ENCODE measurements around the gene RPS10. TPM values are rescaled to one million over a fixed set of nuclear protein-coding genes. Genes with fewer than 3 reads are reported as not detected.

RPS10 gene
- total and polyA plus RNA-seq, 2 of the 8 experiments (the other 6 are each of a cell fraction or from before 2014, with no cell fraction given): 2,408 to 11,142 TPM

DNA sequence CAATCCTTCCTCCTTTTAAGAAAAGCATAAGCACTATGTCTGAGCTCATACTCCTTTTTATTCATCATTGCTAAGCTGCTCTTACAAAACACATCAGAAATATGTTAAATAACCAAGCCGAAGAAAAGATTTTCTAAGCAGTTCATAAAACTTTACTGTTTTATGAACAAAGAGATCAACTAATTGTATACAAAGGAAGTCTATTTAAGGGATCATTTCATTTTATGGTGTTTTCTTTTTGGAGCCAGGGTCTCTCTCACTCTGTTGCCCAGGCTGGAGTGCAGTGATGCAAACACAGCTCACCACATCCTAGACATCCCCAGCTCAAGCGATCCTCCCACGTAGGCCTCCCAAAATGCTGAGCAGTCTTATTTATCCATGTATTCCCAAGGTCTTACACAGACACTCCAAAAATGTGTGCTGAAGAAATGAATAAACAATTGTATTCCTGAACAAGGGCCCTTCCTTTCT, 42.7 kb downstream of the RPS10 start:
- Histone ChIP-seq H3K9me3 (ENCODE audit: insufficient read depth in 2 of 2, low read depth in 1 of 2, low read length in 1 of 2) (no peaks in the 10 kb centered on the region), H3K27ac (ENCODE audit: low read depth, low read length) (no peak overlapping the region), H2BK15ac (ENCODE audit: low read length) (no peak overlapping the region), H3K18ac (ENCODE audit: extremely low read depth, low read length) (no peak overlapping the region), H3K9ac (replicated peaks in 1 of 4; ENCODE audit: extremely low read depth in 1 of 4, low read depth in 3 of 4, low read length in 3 of 4) (no peak overlapping the region), H3K36me3 (ENCODE audit: control insufficient read depth in 2 of 4, insufficient read depth in 4 of 4, low read length in 3 of 4) (no peaks in the 10 kb centered on the region), H4K91ac (replicated peaks; ENCODE audit: insufficient read length, low read length) (no peak overlapping the region), H2BK120ac (replicated peaks; ENCODE audit: low read depth, low read length) (no peak overlapping the region), H4K8ac (ENCODE audit: extremely low read depth, insufficient read depth, low read length) (no peak overlapping the region), H3K27me3 (replicated peaks in 1 of 4; ENCODE audit: control insufficient read depth in 3 of 4, extremely low read depth in 1 of 4, insufficient read depth in 3 of 4, low read length in 3 of 4) (no peaks in the 10 kb centered on the region), H3K56ac (replicated peaks; ENCODE audit: insufficient read length, low read depth, low read length) (no peak overlapping the region), H2AFZ (ENCODE audit: low read length) (no peak overlapping the region), H4K5ac (ENCODE audit: insufficient read length, low read depth, low read length) (no peak overlapping the region), H2BK20ac (ENCODE audit: low read length) (no peak overlapping the region), H3K23ac (ENCODE audit: insufficient read length) (no peak overlapping the region), H3K4me3 (ENCODE audit: extremely low read depth in 1 of 4, insufficient read depth in 2 of 4, low read depth in 3 of 4, low read length in 4 of 4) (no peak overlapping the region), H3K79me2 (ENCODE audit: control insufficient read depth in 1 of 2, insufficient read depth in 2 of 2, low read length in 2 of 2) (peaks cover 5 to 95% of the 10 kb centered on the region in 2 experiments), H3K4me2 (ENCODE audit: insufficient read depth in 1 of 2, low read depth in 2 of 2, low read length in 2 of 2) (peak overlapping the region in 1 of 2 experiments; percentile 49; a peak in 1 of 4 replicates), H3K23me2 (ENCODE audit: low read depth, low read length) (no peaks in the 10 kb centered on the region; the same call in 1 of the 2 replicates), H3K4ac (replicated peaks; ENCODE audit: insufficient read length, low read depth, low read length) (no peak overlapping the region), H4K20me1 (replicated peaks in 1 of 2; ENCODE audit: control insufficient read depth in 1 of 2, insufficient read depth in 2 of 2, low read length in 2 of 2) (peaks cover 0 to 10% of the 10 kb centered on the region in 2 experiments), H3K79me1 (ENCODE audit: low read depth, low read length) (peaks cover 7% of the 10 kb centered on the region; the same call in 1 of the 2 replicates), H2BK12ac (ENCODE audit: low read depth, low read length) (no peak overlapping the region), H3K4me1 (replicated peaks in 1 of 4; ENCODE audit: control insufficient read depth in 3 of 4, insufficient read depth in 4 of 4, low read length in 3 of 4) (peaks cover 0 to 15% (median 9%) of the 10 kb centered on the region in 4 experiments; a peak in 5 of 7 replicates), H2BK5ac (ENCODE audit: low read depth, low read length) (no peak overlapping the region), H3K14ac (ENCODE audit: insufficient read length) (no peak overlapping the region), H2AK5ac (ENCODE audit: low read depth, low read length) (no peak overlapping the region)
- DNase-seq (ENCODE audit: low read depth in 1 of 2, low spot score in 2 of 2): no peak
- no peak for FAIRE-seq
- POLR2A ChIA-PET (ENCODE audit: partially characterized antibody): interaction anchor here (1.2 to 2.3 kb wide), 5 partner anchors 8 to 143 kb away, joined by 3 to 9 read pairs (median 6); partner anchors contain the start of gene NUDT3
- CTCF ChIA-PET (ENCODE audit: partially characterized antibody): interaction anchor here (0.9 to 1.2 kb wide), 2 partner anchors 33 to 111 kb away, joined by 3 read pairs; no protein-coding TSS in a partner anchor
- WGBS, 2 experiments (ENCODE audit: extremely low coverage in 1 of 2, insufficient coverage in 1 of 2, insufficient read length in 1 of 2, insufficient replicate concordance in 2 of 2, low coverage in 1 of 2, low lambda C conversion rate in 2 of 2, missing lambda C conversion rate in 1 of 2): 98% methylated on average over 3 of the region's 3 CpGs; no CpG with 5 or more reads in 1 of the 2 experiments
- TF ChIP-seq SIRT6 (IDR thresholded peaks at IDR 0.05; ENCODE audit: low read length) (no peak), SRF (IDR thresholded peaks at IDR 0.05; ENCODE audit: low read depth, low read length) (no peak), POLR2AphosphoS5 (IDR thresholded peaks at IDR 0.05; ENCODE audit: low read depth, low read length) (no peak), TAF7 (optimal IDR thresholded peaks at IDR 0.05; ENCODE audit: borderline replicate concordance, low read depth, low read length) (no peak), EZH2 (IDR thresholded peaks at IDR 0.05; ENCODE audit: low read depth, low read length, severe bottlenecking) (no peak), GTF2F1 (IDR thresholded peaks at IDR 0.05; ENCODE audit: borderline replicate concordance, low read depth, low read length) (no peak), RXRA (IDR thresholded peaks at IDR 0.05; ENCODE audit: insufficient read depth, low read depth, low read length) (no peak), JUN (IDR thresholded peaks at IDR 0.05; ENCODE audit: low read depth, low read length) (no peak), RFX5 (IDR thresholded peaks at IDR 0.05; ENCODE audit: borderline replicate concordance, low read depth, low read length) (no peak), SIX5 (IDR thresholded peaks at IDR 0.05; ENCODE audit: low read depth, low read length) (no peak), E2F6 (IDR thresholded peaks at IDR 0.05) (no peak), EP300 (IDR thresholded peaks at IDR 0.05; ENCODE audit: borderline replicate concordance in 1 of 2, low read depth in 2 of 2, low read length in 2 of 2) (no peak), CBX8 (IDR thresholded peaks at IDR 0.05; ENCODE audit: borderline replicate concordance, low read depth, low read length) (no peak)
